Measurements from ENCODE around the gene C2orf42. TPM values are rescaled to one million over a fixed set of nuclear protein-coding genes. Genes with fewer than 3 reads are reported as not detected.
A peak's percentile ranks its signal among the peaks of the same experiment; 100 is the strongest.

The C2orf42 gene
- total RNA-seq, 4 donors from 2014 or later: 6.3 to 10.1 (median 7.3) TPM

DNA sequence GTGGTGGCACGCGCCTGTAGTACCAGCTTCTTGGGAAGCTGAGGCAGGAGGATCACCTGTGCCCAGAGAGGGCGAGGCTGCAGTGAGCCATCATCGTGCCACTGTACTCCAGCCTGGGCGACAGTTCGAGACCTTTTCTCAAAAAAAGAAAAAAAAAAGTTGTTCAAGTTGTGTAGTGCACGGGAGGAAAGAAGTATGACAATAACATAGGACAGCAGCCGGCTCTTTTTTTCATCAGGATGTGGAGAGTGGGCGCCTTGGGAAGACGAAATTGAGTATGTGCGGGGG lies 67.0 kb downstream of the C2orf42 start:
- peaks cover 52 to 56% of the 10 kb centered on the region in 2 donors for H3K4me1 ChIP-seq
- no peaks in the 10 kb centered on the region for H3K36me3 ChIP-seq
- intact Hi-C loops (cut with DNase I; ENCODE audit: low total_unique reads) (loop anchor here (1.0 to 10.0 kb wide), 3 partner anchors 19 to 539 kb away; partner anchors contain the start of gene PCBP1), in situ Hi-C loops (cut with MboI; ENCODE audit: low sequenced_read_pairs in 4 of 4) (no loop called here)
- no peak for DNase-seq
- TF ChIP-seq, protein P1, sequence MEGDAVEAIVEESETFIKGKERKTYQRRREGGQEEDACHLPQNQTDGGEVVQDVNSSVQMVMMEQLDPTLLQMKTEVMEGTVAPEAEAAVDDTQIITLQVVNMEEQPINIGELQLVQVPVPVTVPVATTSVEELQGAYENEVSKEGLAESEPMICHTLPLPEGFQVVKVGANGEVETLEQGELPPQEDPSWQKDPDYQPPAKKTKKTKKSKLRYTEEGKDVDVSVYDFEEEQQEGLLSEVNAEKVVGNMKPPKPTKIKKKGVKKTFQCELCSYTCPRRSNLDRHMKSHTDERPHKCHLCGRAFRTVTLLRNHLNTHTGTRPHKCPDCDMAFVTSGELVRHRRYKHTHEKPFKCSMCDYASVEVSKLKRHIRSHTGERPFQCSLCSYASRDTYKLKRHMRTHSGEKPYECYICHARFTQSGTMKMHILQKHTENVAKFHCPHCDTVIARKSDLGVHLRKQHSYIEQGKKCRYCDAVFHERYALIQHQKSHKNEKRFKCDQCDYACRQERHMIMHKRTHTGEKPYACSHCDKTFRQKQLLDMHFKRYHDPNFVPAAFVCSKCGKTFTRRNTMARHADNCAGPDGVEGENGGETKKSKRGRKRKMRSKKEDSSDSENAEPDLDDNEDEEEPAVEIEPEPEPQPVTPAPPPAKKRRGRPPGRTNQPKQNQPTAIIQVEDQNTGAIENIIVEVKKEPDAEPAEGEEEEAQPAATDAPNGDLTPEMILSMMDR (IDR thresholded peaks at IDR 0.05 in 4 of 5, conservative IDR thresholded peaks at IDR 0.05 in 1 of 5): no peak
- no peak for TF ChIP-seq POLR2A (IDR thresholded peaks at IDR 0.05)
- H3K9me3 ChIP-seq: no peaks in the 10 kb centered on the region
- H3K27me3 ChIP-seq: no peaks in the 10 kb centered on the region
- peak overlapping the region; percentile 64 to 80 (median 74) for H3K4me3 ChIP-seq
- ATAC-seq: peak; percentile 4 to 20
- H3K27ac ChIP-seq: peak overlapping the region; percentile 89 to 100 (median 98)

DNA sequence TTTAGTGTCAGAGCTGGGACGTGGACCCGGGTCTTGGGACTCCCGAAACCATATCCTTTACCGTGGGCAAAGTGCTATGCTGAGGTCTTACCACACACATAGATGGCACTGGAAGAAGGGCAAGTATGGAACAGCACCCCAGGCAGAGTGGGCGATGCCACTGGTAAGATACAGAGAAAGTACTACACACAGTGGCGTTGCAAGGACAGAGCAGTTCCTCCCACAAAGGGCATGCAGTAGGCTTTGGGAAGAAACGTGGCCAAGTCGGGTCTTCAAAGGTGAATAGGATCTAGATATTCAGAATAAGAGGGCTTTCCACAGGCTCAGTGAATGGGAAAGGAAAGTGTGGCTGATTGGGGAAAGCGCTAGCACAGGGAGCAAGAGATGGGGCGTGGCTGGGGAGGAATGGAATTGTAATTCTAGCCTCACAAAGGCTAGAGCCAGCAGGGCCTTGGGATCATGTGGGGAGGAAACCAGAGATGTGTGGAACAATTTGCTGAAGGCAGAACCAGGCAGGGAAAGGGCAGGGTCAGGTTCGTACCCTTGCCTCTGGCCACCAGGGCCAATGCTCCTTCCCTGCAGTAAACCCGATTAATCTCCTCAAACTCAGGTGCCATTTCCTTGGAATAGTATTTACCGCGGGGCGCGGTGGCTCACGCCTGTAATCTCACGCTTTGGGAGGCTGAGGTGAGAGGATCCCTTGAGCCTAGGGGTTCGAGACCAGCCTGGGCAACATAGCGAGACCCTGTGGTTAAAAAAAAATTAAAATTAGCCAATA lies 67.6 kb downstream of the C2orf42 start:
- Histone ChIP-seq H3K27ac (peak overlapping the region; percentile 89 to 100 (median 98)), H3K9me3 (no peaks in the 10 kb centered on the region), H3K27me3 (no peaks in the 10 kb centered on the region), H3K36me3 (no peaks in the 10 kb centered on the region), H3K4me1 (peaks cover 56 to 61% of the 10 kb centered on the region in 2 donors), H3K4me3 (peak overlapping the region; percentile 64 to 80 (median 74))
- ATAC-seq (peak; percentile 81 to 82), DNase-seq (peak; percentile 88 to 90)
- TF ChIP-seq POLR2A (IDR thresholded peaks at IDR 0.05): peak; percentile 48 to 65
- TF ChIP-seq, protein P1 (IDR thresholded peaks at IDR 0.05 in 4 of 5, conservative IDR thresholded peaks at IDR 0.05 in 1 of 5): no peak
- intact Hi-C loops (cut with DNase I; ENCODE audit: low total_unique reads) (loop anchor here (10.0 kb wide), 1 partner anchor 538 kb away; no protein-coding TSS in a partner anchor), in situ Hi-C loops (cut with MboI; ENCODE audit: low sequenced_read_pairs in 4 of 4) (no loop called here)

DNA sequence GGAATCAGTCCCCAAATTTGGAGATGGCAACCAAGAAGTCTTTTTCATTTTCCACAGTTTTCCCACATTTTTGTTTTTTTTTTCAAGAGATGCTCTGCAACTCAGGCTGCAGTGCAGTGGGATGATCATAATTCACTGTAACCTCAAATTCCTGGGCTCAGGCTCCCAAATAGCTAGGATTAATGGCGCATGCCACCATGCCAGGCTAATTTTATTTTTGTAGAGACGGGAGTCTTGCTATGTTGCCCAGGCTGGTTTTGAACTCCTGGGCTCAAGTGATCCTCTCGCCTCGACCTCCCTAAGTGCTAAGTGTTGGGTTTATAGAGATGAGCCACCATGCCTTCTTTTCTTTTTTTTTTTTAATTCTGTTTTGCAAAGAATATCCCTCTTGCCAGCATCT lies 68.3 kb downstream of the C2orf42 start:
- no peaks in the 10 kb centered on the region for H3K36me3 ChIP-seq
- no peak overlapping the region for H3K4me3 ChIP-seq
- H3K4me1 ChIP-seq: peaks cover 56 to 61% of the 10 kb centered on the region in 2 donors
- intact Hi-C loops (cut with DNase I; ENCODE audit: low total_unique reads) (loop anchor here (10.0 kb wide), 1 partner anchor 538 kb away; no protein-coding TSS in a partner anchor), in situ Hi-C loops (cut with MboI; ENCODE audit: low sequenced_read_pairs in 4 of 4) (no loop called here)
- TF ChIP-seq, protein P1 (IDR thresholded peaks at IDR 0.05 in 4 of 5, conservative IDR thresholded peaks at IDR 0.05 in 1 of 5): no peak
- no peak for TF ChIP-seq POLR2A (IDR thresholded peaks at IDR 0.05)
- no peaks in the 10 kb centered on the region for H3K9me3 ChIP-seq
- no peaks in the 10 kb centered on the region for H3K27me3 ChIP-seq
- no peak for DNase-seq
- no peak for ATAC-seq
- H3K27ac ChIP-seq: peak overlapping the region; percentile 89 to 100 (median 98)

DNA sequence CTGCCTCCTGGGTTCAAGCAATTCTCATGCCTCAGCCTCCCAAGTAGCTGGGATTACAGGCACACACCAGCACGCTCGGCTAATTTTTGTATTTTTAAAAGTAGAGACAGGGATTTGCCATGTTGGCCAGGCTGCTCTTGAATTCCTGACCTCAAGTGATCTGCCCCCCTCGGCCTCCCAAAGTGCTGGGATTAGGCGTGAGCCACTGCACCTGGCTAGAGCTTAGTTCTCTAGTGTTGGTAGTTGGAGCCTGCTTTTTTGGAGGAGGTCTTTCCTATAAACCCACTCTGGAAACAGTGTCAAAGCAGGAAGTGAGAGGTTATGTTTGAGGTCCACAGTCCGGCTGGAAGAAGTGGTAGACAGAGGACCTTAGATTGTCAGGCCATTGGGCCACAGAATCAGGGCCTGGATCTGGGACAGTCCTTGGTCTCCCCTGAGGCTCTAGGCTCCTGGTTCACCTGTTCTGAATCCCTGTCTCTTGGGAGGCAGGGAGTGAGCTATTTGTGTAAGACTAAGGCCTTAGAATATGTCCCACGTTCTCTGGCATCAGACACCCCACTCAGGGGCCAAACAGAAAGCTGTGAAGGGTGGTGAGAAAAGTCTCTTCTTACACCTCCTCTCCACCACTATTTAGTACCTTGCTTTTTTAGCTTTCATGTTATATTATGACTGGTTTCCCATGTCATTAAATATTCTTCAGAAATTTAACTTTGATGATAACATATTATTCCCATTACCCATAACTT lies 69.0 kb downstream of the C2orf42 start:
- H3K9me3 ChIP-seq: no peaks in the 10 kb centered on the region
- peak; percentile 25 to 63 for DNase-seq
- ATAC-seq: peak; percentile 8 to 28
- H3K4me1 ChIP-seq: peaks cover 56 to 62% of the 10 kb centered on the region in 2 donors
- H3K36me3 ChIP-seq: no peaks in the 10 kb centered on the region
- H3K4me3 ChIP-seq: no peak overlapping the region
- no peaks in the 10 kb centered on the region for H3K27me3 ChIP-seq
- peak overlapping the region; percentile 89 to 100 (median 98) for H3K27ac ChIP-seq
- in situ Hi-C loops (cut with MboI; ENCODE audit: low sequenced_read_pairs in 4 of 4) (no loop called here), intact Hi-C loops (cut with DNase I; ENCODE audit: low total_unique reads) (loop anchor here (10.0 kb wide), 1 partner anchor 537 kb away; no protein-coding TSS in a partner anchor)
- TF ChIP-seq POLR2A (IDR thresholded peaks at IDR 0.05): no peak
- TF ChIP-seq, protein P1 (IDR thresholded peaks at IDR 0.05 in 4 of 5, conservative IDR thresholded peaks at IDR 0.05 in 1 of 5): no peak

All from gastrocnemius medialis (tissue), 4 donors.